Fibroblast of skin of right quadriceps (primary cell): ENCODE results near the gene SEMA4C.

ENCODE experiments used
- DNase-seq: peaks from one replicate; pipeline ENCODE4 v3.0.0-alpha.2; 2013

SEMA4C gene

DNA sequence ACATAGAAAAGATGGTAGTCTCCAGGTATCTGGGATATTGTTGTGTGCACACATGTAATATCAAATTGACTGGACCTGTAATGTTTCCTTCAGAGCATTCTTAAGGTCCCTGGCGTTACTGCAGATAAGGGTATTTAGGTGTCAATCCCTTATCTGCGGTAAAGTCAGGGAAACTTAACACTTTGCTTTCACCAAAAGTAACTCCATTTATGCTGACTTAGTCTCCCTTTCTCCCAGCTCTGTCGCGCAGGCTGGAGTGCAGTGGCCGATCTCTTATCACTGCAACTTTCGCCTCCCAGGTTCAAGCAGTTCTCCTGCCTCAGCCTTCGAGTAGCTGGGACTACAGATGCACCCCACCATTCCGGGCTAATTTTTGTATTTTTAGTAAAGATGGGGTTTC, 52.0 kb downstream of the SEMA4C start:
- DNase-seq: no peak

DNA sequence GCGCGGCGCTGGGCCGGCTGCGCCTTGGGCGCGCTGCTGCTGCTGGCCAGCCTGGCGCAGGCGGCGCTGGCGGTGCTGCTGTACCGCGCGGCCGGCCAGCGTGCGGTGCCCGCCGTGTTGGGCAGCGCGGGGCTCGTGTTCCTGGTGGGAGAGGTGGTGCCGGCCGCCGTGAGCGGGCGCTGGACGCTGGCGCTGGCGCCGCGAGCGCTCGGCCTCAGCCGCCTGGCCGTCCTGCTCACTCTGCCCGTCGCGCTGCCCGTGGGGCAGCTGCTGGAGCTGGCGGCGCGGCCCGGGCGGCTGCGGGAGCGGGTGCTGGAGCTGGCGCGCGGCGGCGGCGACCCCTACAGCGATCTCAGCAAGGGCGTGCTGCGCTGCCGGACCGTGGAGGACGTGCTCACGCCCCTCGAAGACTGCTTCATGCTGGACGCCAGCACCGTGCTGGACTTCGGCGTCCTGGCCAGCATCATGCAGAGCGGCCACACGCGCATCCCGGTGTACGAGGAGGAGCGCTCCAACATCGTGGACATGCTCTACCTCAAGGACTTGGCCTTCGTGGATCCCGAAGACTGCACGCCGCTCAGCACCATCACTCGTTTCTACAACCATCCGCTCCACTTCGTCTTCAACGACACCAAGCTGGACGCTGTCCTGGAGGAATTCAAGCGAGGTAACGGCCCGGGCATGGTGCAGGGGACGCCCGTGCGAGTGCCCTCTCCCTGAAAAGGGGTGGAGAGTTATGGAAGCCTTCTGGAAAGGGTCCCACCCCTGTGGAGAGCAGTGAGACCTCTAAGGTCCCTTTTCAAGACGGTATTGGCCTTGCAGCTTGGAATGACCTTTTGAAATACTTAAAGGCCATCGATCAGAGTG, 52.8 kb downstream of the SEMA4C start:
- DNase-seq: no peak

DNA sequence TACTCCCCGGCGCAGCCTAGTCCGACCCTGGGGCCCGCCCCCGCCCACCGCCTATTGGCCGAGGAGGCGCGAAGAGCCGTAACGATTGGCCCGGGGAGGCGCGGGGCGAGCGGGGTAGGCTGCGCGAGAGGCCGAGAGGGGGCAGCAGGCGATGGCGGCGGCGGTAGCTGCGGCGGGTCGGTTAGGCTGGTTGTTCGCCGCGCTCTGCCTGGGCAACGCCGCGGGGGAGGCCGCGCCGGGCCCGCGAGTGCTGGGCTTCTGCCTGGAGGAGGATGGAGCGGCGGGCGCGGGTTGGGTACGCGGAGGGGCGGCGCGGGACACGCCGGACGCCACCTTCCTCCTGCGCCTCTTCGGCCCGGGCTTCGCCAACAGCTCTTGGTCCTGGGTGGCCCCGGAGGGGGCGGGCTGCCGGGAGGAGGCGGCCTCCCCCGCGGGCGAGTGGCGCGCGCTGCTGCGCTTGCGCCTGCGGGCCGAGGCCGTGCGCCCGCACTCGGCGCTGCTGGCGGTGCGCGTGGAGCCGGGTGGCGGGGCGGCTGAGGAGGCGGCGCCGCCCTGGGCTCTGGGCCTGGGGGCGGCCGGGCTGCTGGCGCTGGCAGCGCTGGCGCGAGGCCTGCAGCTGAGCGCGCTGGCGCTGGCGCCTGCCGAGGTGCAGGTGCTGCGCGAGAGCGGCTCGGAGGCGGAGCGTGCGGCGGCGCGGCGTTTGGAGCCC, 53.6 kb downstream of the SEMA4C start, which contains the start of gene CNNM3:
TSS of gene CNNM3 (plus strand) at position 142 of the 709 bp plus-strand sequence. CDS start at position 152, 10 bp downstream.
- peak; percentile 89 for DNase-seq

DNA sequence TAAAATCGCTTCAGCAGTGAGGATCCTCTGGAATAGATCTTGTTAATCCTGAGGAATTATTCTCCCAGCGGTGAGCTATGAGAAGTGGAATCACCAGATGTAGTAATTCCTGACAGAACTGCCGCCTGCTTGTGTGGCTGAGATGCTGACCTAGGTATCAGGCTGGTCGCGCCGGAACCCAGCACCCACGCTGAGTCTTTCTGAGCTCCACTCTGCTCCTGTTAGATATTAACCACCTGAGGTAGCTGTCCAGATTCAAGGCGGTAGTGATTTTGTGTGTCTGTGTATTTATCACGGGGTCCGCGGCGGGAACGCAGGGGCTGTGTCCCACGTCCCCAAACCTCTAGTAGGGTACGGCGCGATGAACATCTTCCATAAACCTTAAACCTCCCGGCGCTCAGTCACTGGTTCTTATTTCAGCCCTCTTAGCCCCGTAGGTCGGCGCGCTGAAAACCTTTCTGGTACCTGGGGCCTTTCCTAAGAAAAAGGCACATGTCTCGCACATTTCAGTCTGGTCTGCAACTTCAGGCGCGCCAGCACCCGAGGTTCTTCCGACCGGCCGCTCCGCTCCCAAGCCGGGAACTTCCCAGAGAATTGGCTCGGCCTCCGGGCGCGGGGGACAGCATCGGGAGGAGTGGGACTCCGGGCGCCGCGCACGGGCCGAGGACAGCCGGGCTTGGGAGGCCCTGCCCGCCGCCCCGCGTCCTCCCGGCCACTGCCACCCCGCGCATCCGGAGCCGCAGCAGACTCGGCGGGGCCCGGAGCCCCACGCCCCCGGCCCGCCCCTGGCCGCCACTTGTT, 54.4 kb downstream of the SEMA4C start:
- no peak for DNase-seq

DNA sequence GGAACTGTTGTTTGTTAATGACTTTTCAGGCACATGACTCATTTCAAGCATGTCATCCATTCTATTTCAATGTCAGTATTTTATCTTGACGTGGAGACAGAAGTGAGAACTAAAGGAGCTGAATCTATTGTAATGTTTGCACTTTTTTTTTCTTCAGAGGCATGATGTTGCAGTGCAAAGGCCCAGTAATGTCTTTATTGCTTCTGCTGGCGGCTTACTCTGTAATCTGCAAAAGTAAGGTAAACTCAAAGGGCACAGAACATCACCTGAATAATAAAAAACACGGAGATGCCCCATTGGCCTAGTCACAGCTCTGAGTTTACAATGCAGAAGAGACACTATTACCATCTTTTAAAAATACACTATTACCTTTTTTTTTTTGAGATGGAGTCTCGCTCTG, 56.2 kb downstream of the SEMA4C start:
- no peak for DNase-seq

DNA sequence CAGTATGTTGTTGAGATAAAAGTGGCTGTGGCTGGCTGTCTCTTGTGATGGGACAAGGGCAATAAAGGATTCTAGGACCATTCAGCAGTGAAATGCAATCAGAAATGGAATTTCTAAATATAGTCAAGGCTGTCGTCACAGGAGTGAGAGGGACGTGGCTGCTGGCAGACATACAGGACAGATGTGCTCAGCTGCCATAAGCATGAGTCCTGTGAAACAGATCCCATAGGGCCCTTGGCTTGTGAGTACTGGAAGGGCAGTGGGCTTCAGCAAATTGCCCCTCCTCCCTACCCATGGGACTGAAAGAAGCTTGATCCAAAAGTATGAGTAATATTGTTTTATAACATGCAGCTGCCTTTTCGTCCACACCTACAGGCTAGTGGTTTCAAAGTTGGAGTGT, 58.0 kb downstream of the SEMA4C start:
- peak; percentile 77 for DNase-seq

DNA sequence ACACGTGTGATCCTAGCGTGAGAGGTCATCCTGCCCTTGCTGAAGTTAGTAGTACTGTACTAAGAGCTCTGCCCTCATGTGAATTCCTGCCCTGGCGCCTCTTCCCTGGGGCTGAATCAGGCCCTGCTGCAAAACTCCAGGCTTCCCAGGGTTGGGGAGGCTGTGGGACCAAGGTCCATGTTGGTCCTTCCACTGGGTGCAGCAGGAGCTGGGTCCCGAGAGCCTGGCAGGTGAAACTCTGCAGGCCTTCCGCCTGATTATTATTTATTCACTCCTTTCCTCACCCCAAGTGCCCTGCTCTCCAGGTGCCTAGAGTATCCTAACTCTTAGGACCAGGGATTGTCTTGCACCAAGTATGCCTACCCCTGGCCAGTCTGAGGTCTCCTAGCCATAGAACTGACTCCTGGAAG, 59.1 kb downstream of the SEMA4C start:
- DNase-seq: no peak

DNA sequence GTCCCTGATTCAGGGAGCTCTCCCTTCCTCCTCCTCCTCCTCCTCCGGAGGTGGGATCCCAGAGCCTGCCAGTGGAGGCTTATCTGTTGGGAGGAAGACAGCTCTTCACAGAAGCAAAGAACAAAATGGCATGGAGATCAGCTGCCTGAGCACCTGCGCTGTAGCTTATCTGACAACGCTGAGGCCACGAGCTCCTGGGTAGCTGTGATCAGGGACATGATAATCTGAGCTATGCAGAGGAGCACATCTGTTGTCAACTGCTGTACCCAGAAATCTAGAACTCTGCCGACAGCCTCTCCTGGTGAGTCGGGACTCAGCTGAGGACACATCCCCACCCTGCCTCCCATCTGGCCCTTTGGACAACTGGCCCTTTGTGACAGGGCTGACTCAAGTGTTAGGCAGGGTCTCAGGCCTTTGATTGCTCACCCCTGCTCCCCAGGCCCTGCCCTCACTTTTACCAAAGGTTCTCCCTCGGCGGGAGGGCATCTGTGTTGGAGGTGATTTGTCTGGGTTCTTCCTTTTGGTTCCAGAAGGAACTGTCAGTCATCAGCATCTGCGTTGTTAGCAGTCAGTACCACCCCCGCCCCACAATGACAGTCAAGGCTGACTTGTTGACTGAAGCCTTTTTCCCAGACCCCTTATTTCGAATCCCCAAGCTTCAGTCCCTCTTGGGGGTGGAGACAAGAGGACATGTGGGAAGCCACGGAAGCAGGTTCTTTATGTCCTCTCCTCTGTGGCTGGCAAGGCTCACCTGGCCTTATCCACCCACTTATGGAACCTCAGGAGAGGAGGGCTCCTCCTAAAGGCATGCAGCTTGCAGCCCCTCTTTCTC, 59.7 kb downstream of the SEMA4C start:
- no peak for DNase-seq
